ENCODE data around the gene STAT4.

The STAT4 gene

DNA sequence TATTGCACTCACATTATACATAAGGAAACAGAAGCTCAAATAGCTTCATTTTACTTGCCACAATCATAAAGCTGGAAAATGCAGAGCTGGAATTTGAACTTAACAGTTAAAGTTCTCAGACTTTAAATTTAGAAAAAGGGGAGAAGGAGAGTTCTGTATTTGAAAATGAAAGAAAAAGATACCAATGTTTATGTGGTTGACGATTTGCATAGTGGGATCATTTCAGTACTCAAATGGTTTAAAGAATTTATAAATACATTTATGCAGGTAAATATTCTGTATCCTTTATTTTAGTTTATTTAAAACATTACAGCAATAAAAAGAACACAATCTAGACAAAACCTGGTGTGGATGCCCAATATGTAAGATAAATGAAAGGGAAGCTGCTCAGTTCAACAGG, 25.5 kb upstream of the STAT4 start:
- FAIRE-seq = peak; percentile 70
- DNase-seq (ENCODE audit: extremely low spot score, insufficient read length, low read depth) = no peak

DNA sequence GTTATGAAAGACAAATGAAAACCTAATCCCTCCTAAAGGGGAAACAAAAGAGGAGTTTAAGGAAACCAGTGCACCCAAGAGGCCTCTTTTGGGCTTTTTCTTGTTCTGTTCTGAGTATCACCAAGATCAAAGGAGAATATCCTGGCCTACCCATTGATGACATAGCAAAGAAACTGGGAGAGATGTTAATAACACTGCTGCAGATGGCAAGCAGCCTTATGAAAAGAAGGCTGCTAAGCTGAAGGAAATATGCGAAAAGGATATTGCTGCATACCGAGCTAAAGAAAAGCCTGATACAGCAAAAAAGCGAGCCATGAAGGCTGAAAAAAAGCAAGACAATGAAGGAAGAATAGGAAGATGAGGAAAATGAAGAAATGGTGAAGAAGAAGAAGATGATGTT, 23.6 kb upstream of the STAT4 start:
- FAIRE-seq (no peak), DNase-seq (ENCODE audit: extremely low spot score, insufficient read length, low read depth) (no peak)

DNA sequence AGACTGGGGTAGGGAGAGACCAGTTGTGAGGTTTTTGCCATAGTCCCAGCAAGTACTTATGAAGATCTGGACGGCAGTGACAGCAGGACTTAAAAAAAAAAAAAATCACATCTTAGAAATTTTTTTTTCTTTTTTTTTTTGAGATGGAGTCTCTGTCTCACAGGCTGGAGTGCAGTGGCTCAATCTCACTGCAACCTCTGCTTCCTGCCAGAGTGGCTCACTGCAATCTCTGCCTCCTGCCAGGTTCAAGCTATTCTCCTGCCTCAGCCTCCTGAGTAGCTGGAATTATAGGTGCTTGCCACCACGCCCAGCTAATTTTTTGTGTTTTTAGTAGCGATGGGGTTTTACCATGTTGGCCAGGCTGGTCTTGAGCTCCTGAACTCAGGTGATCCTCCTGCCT, 22.4 kb upstream of the STAT4 start:
- FAIRE-seq (no peak), DNase-seq (ENCODE audit: extremely low spot score, insufficient read length, low read depth) (no peak)

DNA sequence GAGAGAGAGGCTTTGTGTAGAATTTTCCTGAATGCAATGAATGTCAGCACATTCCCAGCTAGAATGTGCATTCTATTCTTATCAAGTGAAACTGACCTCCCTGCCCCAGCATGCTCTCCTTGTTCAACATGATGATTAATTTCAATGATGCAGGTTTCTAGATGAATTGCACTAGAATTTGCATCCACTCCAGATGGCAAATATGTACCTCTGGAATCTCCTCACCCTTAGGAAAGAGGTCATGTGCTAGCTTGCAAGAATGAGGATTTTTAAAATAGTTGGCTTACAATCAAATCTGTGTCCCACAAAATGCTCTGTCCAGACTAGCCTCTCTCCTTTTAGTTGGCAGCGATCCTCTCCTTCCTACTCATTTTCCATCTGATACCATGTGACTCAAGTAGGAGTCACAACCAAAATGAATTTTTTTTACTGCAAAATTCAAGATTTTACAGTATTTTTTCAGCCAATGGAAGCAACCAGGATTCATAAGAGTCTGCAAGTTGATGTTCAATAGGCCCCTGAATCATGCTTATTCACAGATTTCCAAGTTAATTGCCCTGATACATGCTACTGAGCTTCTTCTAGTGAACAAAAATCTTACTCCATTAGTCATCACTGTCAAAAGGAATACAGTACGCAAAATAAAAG, 21.0 kb upstream of the STAT4 start:
- FAIRE-seq (no peak), DNase-seq (ENCODE audit: extremely low spot score, insufficient read length, low read depth) (no peak)

DNA sequence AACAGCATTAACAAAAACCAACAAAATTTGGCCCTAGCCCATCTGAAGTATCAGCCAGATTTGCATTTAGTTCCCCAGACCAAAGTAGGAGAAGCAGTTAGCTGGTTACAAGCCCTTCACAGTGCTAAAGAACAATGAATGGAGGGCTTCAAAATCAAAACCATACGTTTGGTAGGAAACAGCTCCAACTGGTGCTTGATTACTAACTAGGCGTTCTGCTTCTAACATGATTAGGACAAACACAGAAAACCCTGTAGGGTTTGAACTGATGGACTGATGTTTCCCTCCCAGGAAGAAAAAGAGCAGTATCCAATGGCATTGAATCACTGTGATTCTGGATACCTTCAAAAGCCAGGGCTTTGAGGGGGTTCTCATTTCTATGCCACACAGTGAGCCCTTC, 20.5 kb upstream of the STAT4 start:
- DNase-seq (ENCODE audit: extremely low spot score, insufficient read length, low read depth) = no peak
- FAIRE-seq = no peak

DNA sequence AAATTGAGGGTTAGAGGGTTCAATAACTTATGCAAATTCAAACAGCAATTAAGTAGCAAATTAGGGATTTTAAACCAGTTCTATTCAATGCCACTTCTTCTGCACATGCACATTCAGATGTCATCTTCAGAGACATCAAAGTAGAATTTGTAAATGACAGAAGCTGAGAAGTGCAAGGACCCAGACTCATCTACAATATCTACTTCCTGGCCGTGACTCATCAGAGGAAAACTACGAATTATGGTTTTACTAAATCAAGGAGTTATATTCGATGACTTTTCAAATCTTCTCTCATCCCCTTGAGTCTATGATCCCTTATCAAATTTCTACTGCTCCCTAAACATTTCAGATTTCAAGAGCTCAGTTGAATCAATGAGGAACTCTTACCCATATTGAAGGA, 20.0 kb upstream of the STAT4 start:
- DNase-seq (ENCODE audit: extremely low spot score, insufficient read length, low read depth) (no peak), FAIRE-seq (no peak)

DNA sequence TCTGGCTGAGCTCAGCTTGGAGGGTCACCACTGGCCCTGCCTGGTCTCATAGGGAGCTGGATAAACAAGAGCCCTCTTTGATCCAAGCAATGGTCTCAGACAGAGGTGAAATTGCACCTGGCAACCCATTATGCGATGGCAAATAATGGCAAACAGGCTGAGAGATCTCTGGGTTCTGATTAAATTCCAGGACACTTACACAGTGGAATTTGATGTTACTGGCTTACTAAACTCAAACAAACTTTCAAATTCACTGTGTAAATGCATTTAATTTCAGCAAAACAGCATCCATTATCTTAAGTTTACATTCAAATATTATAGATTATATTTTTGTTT, 19.5 kb upstream of the STAT4 start:
- no peak for FAIRE-seq
- no peak for DNase-seq (ENCODE audit: extremely low spot score, insufficient read length, low read depth)

DNA sequence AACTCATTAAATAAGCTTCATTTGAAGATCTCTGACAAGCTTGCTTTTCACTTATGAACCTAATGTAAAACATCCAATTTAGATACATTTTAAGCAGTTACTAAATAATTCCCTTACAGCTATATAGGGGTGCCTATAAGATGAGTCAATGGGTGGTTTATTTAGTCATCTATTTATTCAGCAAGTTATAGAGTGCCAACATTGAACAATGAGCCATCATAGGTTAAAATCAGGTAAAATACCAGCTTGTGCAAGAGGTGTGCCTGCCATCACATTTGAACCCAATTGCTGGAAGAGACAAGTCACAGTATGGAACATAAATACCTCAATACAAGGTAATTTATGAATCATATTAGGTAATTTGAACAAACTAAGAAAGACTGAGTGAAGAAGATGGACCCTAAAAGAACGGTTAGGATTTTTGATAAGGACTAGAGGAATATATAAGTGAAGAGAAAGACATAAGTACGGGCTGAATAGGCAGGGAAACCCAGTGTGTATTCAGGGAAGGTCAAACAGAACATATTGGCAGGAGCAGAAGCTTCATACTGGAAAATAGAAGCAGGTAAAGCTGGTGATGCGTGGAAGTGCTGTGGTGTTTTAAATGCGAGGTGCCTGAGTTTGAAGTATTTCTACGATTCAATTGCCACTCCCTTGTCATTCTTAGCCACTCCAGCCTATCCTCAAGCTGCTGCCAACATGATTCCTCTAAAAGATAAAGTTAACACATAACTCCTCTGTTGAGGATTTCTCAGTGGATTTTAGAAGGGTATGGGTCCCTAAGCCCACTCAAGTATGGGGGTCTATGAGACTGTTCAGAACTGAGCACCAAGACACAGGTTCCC, 18.9 kb upstream of the STAT4 start:
- no peak for DNase-seq (ENCODE audit: extremely low spot score, insufficient read length, low read depth)
- no peak for FAIRE-seq

DNA sequence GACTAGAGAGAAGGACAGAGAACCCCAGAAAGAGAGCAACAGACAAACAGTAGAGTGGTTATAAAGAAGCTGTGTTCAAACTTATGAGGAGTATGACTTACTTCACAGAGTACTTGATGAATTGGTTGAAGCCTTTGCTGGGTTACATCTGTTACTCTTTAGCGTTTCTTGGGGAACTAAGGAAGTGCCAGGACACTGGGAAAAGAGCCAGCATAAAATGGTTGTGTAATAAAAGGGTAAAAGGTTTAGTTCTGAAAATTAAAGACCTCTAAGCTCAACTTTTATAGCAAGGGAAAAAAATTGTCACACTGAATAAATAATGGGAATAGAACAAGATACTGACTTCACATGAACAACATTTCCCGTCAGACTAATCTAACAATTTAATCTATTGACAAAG, 17.0 kb upstream of the STAT4 start:
- DNase-seq (ENCODE audit: extremely low spot score, insufficient read length, low read depth) (no peak), FAIRE-seq (no peak)

DNA sequence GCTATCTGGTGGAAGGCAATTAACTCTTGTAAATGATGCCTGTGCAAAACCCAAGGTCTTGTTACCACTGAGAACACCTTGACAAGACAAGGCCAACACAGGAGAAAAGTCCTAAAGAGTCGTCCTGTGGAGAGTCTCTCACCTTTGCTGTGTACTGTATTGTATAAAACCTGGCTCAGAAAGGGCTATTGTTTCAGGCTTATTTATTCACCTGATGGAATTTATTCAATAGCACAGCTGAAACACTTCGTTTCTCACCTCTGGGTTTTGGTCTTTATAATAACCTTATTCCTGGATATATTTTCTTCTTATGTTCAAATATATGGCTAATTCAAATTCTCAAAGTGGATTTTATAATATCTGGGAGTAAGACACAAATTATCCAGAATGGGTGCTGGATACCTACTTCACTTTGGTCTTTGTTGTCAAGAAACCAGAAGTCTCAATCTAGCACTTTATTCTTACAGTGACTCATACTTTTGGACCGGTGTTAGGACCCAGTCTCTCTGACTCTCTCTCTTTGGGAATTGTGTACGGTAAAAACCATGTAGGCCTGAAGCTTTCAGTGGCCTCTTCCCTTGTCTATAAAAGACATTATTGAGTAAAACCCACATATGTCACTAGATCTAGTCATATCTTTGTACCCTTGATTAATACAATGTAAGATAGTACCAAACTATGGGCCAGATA, 16.1 kb upstream of the STAT4 start:
- DNase-seq (ENCODE audit: extremely low spot score, insufficient read length, low read depth) = no peak
- FAIRE-seq = no peak

DNA sequence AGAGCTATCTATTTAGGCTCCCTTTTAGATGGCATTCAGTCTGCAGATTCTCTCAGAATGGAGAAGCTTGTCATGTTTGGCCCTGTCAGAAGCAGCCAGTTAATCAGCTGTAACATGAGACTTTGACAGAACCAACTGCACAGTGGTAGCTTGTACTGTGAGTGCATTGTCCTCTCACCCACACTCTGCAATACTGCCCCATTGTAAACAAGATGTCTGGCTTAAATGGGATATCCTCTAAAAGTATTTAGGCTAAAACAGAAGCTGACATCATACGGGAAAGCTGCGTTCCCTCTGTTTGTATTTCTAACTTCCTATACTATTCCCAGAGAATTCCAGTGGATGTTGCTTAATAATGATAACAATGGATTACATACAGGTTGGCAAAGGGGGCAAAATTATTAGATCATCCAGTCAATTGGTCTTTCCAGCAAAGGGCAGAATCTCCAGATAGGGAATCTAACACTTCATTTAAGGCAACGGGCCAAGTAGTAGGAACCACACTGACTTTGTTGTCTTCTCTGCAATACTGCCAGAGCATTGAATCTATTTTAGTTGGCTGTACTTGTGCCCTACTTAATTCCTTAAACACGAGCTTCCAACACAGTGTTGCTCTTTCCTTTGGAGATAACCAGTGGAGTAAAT, 15.4 kb upstream of the STAT4 start:
- DNase-seq (ENCODE audit: extremely low spot score, insufficient read length, low read depth) = no peak

DNA sequence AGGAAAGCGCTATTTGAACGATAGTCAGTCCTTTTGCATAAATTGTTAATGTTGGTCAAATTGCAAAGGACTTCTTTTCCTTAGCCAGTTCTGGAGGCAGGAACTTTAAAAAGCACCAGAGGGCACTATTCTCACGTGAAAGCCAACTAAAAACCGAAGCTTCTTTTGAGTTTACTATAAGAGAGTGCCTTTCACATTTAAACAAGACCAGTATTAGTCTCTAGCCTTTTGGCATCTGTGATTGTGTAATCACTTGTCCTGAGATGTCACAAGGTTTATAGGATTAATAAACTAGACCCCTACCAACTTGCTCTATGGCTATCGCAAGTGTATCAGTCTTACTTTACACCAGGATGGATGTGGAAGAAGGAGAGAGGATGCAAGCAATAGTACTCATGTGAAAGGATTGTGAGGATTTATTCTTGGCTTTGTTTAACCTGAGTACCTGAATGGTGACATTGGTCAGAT, 14.4 kb upstream of the STAT4 start:
- FAIRE-seq (peak; percentile 71), DNase-seq (ENCODE audit: extremely low spot score, insufficient read length, low read depth) (no peak)

More for the DNA sequence above, 15.4 kb upstream of the STAT4 start:
- FAIRE-seq = no peak

DNA sequence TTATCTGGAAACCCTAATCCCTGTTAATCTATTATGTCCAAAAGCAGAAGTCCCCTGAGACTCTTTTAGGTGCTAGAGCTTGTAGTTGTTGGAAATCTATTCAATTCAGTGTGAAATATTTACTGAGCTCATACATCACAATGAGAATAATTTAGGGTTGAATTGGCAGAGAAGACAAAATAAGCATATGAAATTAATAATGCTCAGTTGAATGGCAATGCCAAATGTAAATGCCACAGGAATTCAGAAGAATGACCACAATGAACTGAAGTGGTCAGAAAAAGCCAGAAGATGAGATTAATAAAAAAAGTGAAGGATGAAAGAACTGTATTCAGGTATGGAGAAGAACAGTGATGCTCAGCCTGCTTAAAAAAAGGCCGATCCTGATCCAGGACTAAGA, 8.0 kb upstream of the STAT4 start:
- DNase-seq (ENCODE audit: extremely low spot score, insufficient read length, low read depth) = no peak
- FAIRE-seq = no peak

DNA sequence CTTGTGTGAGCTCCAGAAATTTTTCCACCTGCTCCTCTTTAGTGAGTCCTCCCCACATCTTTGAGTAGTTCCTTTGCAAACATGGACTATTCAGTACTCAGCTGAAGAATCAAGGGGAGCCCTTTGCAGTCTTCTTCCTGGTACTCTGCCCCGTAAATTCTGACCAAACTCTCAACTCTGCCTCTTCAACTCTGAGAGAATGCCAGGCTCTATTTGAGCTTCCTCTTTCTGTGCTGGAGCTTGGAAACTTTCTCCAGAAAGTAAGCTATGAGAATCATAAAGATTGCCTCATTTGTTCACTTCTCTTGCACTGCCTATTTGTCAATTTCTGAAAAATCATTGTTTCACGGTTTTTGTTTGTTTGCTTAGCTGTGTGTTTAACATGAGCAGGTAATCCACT, 7.4 kb upstream of the STAT4 start:
- FAIRE-seq (no peak), DNase-seq (ENCODE audit: extremely low spot score, insufficient read length, low read depth) (no peak)

DNA sequence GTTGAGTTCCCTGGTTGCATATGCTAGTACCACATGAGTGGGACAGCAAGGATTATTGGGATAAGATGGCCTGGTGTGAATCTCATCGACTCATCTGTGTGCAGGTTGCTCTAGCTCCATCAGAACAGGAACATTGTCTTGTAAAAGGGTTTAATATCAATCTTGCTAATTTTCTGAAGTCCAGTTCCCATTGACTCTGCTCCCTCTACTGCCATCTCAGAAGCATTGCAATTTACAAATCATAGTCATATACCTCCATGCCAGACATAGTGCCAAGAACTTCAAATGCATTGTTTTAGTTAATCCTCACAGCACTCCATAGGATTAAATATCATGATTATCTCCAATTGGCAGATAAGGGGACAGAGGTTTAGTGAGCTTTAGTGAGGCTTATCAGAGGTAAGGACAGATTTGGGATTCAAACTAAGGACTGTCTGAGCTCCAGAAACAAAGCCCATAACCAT, 4.8 kb upstream of the STAT4 start:
- no peak for DNase-seq (ENCODE audit: extremely low spot score, insufficient read length, low read depth)
- peak; percentile 89 for FAIRE-seq

DNA sequence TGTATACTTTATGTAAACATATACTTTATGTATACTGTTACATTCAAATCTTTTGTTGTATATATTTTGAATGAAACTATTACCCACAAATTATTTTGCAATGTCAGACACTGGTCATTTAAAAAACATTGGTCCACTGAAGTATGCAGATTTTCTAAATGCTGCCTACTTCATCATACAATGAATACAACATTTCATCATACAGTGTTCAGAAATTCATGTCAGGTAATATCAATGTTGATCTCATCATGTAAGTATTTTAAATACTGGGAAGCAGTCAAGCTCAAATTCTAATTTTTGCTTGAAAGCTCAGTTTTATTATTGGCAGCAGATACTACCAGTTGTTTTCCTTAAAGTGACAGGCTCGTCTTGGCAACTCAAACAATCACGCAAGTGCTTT, 2.9 kb upstream of the STAT4 start:
- FAIRE-seq (no peak), DNase-seq (ENCODE audit: extremely low spot score, insufficient read length, low read depth) (no peak)

DNA sequence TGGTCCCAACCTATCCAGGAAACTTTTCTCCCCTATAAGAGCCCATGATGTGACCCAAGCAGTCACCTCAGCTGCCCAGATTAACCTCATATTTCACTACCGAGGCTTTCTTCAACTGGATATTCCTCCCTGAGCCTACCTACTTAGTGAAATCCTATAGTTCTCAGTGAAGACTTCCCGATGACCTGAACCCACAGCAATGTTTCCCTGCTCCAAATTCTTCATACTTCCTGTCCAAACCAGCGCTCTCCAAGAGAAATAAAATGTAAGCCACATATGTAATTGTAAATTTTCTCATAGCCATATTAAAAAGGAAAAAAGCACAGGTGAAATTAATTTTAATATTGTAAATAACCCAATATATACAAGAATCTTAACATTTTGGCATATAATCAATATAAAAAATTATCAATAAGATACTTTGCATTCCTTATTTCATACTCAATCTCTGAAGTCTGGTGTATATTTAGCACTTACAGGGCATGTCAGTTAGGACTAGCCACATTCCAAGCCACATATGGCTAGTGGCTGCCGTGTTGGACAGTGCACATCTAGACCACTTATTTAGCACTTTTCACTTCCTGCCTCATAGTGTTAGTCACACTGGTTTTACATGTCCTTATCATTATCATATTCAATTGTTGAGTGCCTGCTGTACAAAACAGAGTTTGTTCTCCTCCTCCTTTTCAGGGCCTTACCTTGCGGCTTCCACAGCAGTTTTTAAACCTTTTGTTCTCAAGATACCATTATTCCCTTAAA, 1.9 kb upstream of the STAT4 start:
- peak; percentile 61 for FAIRE-seq
- DNase-seq (ENCODE audit: extremely low spot score, insufficient read length, low read depth) = no peak

DNA sequence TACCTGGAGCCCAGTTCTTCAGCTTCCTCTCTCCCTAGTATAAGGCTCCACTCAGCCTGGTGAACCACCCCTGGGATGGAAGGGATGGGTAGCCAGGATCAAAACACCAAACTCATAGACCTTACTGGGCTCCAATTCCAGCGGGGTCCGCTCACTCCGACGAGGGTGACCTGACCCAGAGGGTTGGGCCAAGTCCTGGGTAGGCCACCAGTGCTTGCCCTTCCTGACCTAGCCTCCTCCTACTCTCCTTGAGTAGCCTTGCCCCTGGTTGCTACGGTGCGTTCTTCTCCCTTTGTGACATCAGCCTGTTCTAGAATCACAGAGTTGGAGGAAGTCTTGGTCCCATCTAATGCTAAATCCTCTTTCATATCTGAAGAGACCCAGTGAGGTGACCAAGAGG, 537 bp upstream of the STAT4 start:
- DNase-seq (ENCODE audit: extremely low spot score, insufficient read length, low read depth) = no peak
- FAIRE-seq = no peak

DNA sequence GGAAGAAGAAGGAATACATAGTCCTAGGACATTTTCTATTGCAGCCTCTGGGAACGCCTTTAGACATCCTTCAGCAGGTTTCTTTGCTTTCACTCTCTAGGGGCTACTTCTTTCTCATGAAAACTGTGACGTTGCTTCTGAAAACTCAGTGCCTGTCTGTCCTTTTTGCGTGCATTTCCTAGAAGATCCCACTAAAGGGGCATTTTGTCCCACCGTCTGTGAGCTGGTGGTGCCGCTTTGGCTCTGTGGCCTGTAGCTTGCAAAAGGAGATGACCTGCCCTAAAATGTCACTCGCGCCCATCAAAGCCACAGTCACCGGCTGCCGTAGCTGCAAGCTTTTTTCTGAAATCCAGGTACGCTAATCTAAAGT, 579 bp downstream of the STAT4 start:
- DNase-seq (ENCODE audit: extremely low spot score, insufficient read length, low read depth) = no peak
- FAIRE-seq = peak; percentile 70

DNA sequence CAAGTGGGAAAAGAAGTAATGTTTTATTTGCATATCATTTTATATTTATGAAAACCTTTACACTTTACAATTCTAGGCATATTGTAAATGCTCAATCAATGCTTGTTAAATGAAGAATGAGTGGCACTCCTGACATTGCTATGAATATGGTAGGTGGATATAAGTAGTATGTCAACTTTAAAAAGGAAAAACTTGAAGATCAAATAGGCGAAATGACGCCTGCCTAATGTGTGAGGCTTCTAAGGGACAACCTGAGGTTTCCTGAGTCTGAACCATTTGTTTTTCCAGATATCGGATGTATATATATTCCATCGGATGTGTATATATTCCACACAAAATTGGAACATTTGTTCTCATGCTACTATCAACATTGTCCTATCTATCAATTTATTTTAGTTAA, 1.4 kb downstream of the STAT4 start:
- DNase-seq (ENCODE audit: extremely low spot score, insufficient read length, low read depth) (no peak), FAIRE-seq (no peak)
